Endothelial cell of umbilical vein (primary cell): ENCODE data around the gene CEMIP. TPM values are rescaled to one million over a fixed set of nuclear protein-coding genes. Genes with fewer than 3 reads are reported as not detected.

ENCODE experiments used
- BruUV-seq: library from RNA; stranded (reverse); fragments of 400-500 nt; replicated peaks from 2 replicates; lab custom pipeline; 2021; lab: Mats Ljungman, UMichigan
- CTCF ChIA-PET: fragments of 300-600, 350-600 bp; sonication (Branson Sonifier 250); formaldehyde crosslinking; loops from one replicate; lab custom pipeline; 2021; ENCODE audit warnings: antibody characterized with exemption, inconsistent platforms; lab: Charles Lee
- POLR2A ChIA-PET: fragments of 300-600, 350-600 bp; sonication (Branson Sonifier 250); formaldehyde crosslinking; loops from one replicate; lab custom pipeline; 2021; ENCODE audit warnings: antibody characterized with exemption, inconsistent platforms; lab: Charles Lee
- DNase-seq: peaks from one replicate; pipeline ENCODE4 v3.0.0-alpha.2; 2011; ENCODE audit warnings: low read depth, low spot score
- FAIRE-seq: peaks from 2 replicates; lab custom pipeline; 2011; peaks lifted over from hg19 to GRCh38; lab: Jason Lieb, UNC
- H2AFZ ChIP-seq: 2 replicates; pipeline ENCODE4 v1.6.0; 2012; ENCODE audit warnings: low read depth, low read length, control low read depth, inconsistent platforms
- H3K27ac ChIP-seq: 2 replicates; pipeline ENCODE4 v1.5.1; 2011; ENCODE audit warnings: low read depth, mild to moderate bottlenecking, control low read depth, low read length, moderate library complexity; ENCODE audit not compliant: insufficient read depth
- H3K27me3 ChIP-seq, 2 experiments: 2 replicates each; pipeline versions ENCODE4 v1.6.0 to v1.6.1; 2011; ENCODE audit warnings: low read length in 2 of 2, mixed read lengths in 1 of 2; ENCODE audit not compliant: control insufficient read depth in 2 of 2, insufficient read depth in 2 of 2
- H3K36me3 ChIP-seq, 2 experiments: 2 replicates in 1 of 2; 3 replicates in 1 of 2; pipeline ENCODE4 v1.5.1; 2011; ENCODE audit warnings: low read length in 2 of 2, mild to moderate bottlenecking in 1 of 2, moderate library complexity in 1 of 2; ENCODE audit not compliant: control insufficient read depth in 2 of 2, insufficient read depth in 2 of 2; ENCODE audit errors: extremely low read depth in 1 of 2
- H3K4me1 ChIP-seq: 3 replicates; pipeline ENCODE4 v1.5.1; 2011; ENCODE audit warnings: mild to moderate bottlenecking, low read length; ENCODE audit not compliant: control insufficient read depth, insufficient read depth; ENCODE audit errors: extremely low read depth
- H3K4me2 ChIP-seq: 2 replicates; pipeline ENCODE4 v1.6.1; 2011; ENCODE audit warnings: low read length, control low read depth, mixed read lengths; ENCODE audit not compliant: insufficient read depth
- H3K4me3 ChIP-seq, 3 experiments: fragments of 200-600 bp in 1 of 3; sonication (generic), shearing (Covaris generic) in 1 of 3; replicated peaks in 1 of 3; 2 replicates each; pipeline ENCODE4 v1.5.1; 2011 to 2016; ENCODE audit warnings: control low read depth in 3 of 3, low read length in 3 of 3, mild to moderate bottlenecking in 2 of 3, inconsistent platforms in 1 of 3, low read depth in 1 of 3, moderate library complexity in 1 of 3; ENCODE audit not compliant: insufficient read depth in 1 of 3
- H3K79me2 ChIP-seq: 2 replicates; pipeline ENCODE4 v1.6.0; 2012; ENCODE audit warnings: low read length, inconsistent platforms; ENCODE audit not compliant: control insufficient read depth, insufficient read depth
- H3K9ac ChIP-seq: replicated peaks from 2 replicates; pipeline ENCODE3; 2011; ENCODE audit warnings: low read length, control low read depth; ENCODE audit not compliant: insufficient read depth; ENCODE audit errors: extremely low read depth
- H3K9me1 ChIP-seq: replicated peaks from 3 replicates; pipeline ENCODE4 v1.6.0; 2011; ENCODE audit warnings: mild to moderate bottlenecking, low read length; ENCODE audit not compliant: control insufficient read depth, insufficient read depth; ENCODE audit errors: extremely low read depth
- H3K9me3 ChIP-seq: replicated peaks from 2 replicates; pipeline ENCODE4 v1.5.1; 2012; ENCODE audit warnings: low read length, inconsistent platforms; ENCODE audit not compliant: control insufficient read depth, insufficient read depth
- H4K20me1 ChIP-seq: replicated peaks from 2 replicates; pipeline ENCODE3; 2011; ENCODE audit warnings: mild to moderate bottlenecking, low read length; ENCODE audit not compliant: control insufficient read depth, insufficient read depth; ENCODE audit errors: extremely low read depth
- CTCF ChIP-seq, 2 donors: IDR thresholded peaks; 1 replicate in 1 of 2; 2 replicates in 1 of 2; pipeline ENCODE4 v1.5.1; 2011; ENCODE audit warnings: low read length in 2 of 2, mild to moderate bottlenecking in 2 of 2, moderate library complexity in 2 of 2, control low read depth in 1 of 2, inconsistent platforms in 1 of 2, low read depth in 1 of 2; ENCODE audit not compliant: insufficient read depth in 1 of 2; ENCODE audit errors: extremely low read depth in 1 of 2
- EZH2 ChIP-seq: IDR thresholded peaks from 2 replicates; pipeline ENCODE4 v1.6.1; 2012; ENCODE audit warnings: borderline replicate concordance, low read depth, mild to moderate bottlenecking, moderate library complexity, low read length, inconsistent platforms; ENCODE audit not compliant: severe bottlenecking
- FOS ChIP-seq: IDR thresholded peaks from 2 replicates; pipeline ENCODE4 v1.6.1; 2011; ENCODE audit warnings: mild to moderate bottlenecking, low read length, moderate library complexity, borderline replicate concordance; ENCODE audit not compliant: insufficient read depth
- GATA2 ChIP-seq: IDR thresholded peaks from 2 replicates; pipeline ENCODE4 v1.7.0; 2011; ENCODE audit warnings: low read depth, mild to moderate bottlenecking, moderate library complexity, mixed read lengths, low read length; ENCODE audit not compliant: insufficient read length, insufficient read depth
- JUN ChIP-seq: IDR thresholded peaks from 2 replicates; pipeline ENCODE4 v1.6.1; 2011; ENCODE audit warnings: borderline replicate concordance, low read depth; ENCODE audit not compliant: insufficient read length, insufficient read depth
- MAX ChIP-seq: IDR thresholded peaks from 2 replicates; pipeline ENCODE4 v1.6.1; 2011; ENCODE audit not compliant: insufficient read depth, insufficient read length
- MYC ChIP-seq: IDR thresholded peaks from one replicate; pipeline ENCODE4 v1.6.1; 2011; ENCODE audit warnings: mild to moderate bottlenecking, low read depth, low read length
- POLR2A ChIP-seq: IDR thresholded peaks from 2 replicates; pipeline ENCODE4 v1.6.1; 2012; ENCODE audit warnings: low read depth, mild to moderate bottlenecking, control low read depth, low read length
- POLR2AphosphoS5 ChIP-seq: IDR thresholded peaks from 2 replicates; pipeline ENCODE4 v1.6.1; 2012; ENCODE audit warnings: low read depth, mild to moderate bottlenecking, control low read depth, low read length, moderate library complexity; ENCODE audit not compliant: insufficient read depth
- dilution Hi-C: fragments of 300-500 bp; cut with MboI; formaldehyde crosslinking; loops from one replicate; pipeline ENCODE4 v1.15.0; 2019; ENCODE audit warnings: low sequenced_read_pairs; ENCODE audit not compliant: extremely low pct_ligation_motif_present
- intact Hi-C: fragments of 100-400 bp; cut with micrococcal nuclease; formaldehyde crosslinking; loops from one replicate; pipeline ENCODE4 v1.10.0; 2022
- polyA plus RNA-seq, 4 experiments: library from polyadenylated mRNA; depleted of rRNA in 3 of 4; stranded (reverse) in 3 of 4; unstranded in 1 of 4; fragments of >200 nt; gene quantifications; 2 replicates each; pipeline versions ENCODE4 v1.2.1 to v1.2.3, GENCODE V29; 2011 to 2012; ENCODE audit warnings: missing spikeins in 1 of 4
- total RNA-seq: library from RNA; stranded (reverse); gene quantifications from 2 replicates; pipeline ENCODE4 v1.2.3, GENCODE V29; 2021

The CEMIP gene
- total and polyA plus RNA-seq, 2 donors (not counting 3 experiments of a cell fraction or from before 2014, with no cell fraction given) = 0.01 TPM; not detected in 1

- H3K79me2 ChIP-seq = peaks cover 10% of the 10 kb centered on the region
- CTCF ChIA-PET = interaction anchor here (1.0 to 1.5 kb wide), 2 partner anchors 34 to 37 kb away, joined by 3 to 5 read pairs; partner anchors contain the start of gene CEMIP
- intact Hi-C loops = no loop called here
Observed at GRCh38 chr15:80742081-80742480, 37.1 kb upstream of the CEMIP start.

More at GRCh38 chr15:80742081-80742480, 37.1 kb upstream of the CEMIP start:
- no peak overlapping the region for H2AFZ ChIP-seq
- no peaks in the 10 kb centered on the region for H3K9me3 ChIP-seq
- no peak overlapping the region for H3K4me3 ChIP-seq
- H3K9me1 ChIP-seq = no peaks in the 10 kb centered on the region
- DNase-seq = no peak
- TF ChIP-seq EZH2 (no peak), MAX (no peak), JUN (no peak), POLR2AphosphoS5 (no peak), FOS (no peak), MYC (no peak), CTCF (IDR thresholded peaks at IDR 0.05; ENCODE audit: extremely low read depth in 1 of 2, insufficient read depth in 1 of 2, low read depth in 1 of 2, low read length in 2 of 2) (no peak), POLR2A (no peak), GATA2 (no peak)
- H3K36me3 ChIP-seq = no peaks in the 10 kb centered on the region
- no peak overlapping the region for H3K9ac ChIP-seq
- H3K27me3 ChIP-seq = no peaks in the 10 kb centered on the region
- no peaks in the 10 kb centered on the region for H3K4me1 ChIP-seq
- no peak overlapping the region for H3K4me2 ChIP-seq
- no peak for FAIRE-seq
- dilution Hi-C loops = no loop called here
- no peaks in the 10 kb centered on the region for H4K20me1 ChIP-seq
- H3K27ac ChIP-seq = no peak overlapping the region
- BruUV-seq = no TSS peak
- POLR2A ChIA-PET = no interaction called here
